H9 (cell line): Measurements from ENCODE around the gene SERPINB10. TPM values are rescaled to one million over a fixed set of nuclear protein-coding genes. Genes with fewer than 3 reads are reported as not detected.

Experiments
- DNase-seq: peaks from one replicate; pipeline ENCODE4 v3.0.0-alpha.2; 2017
- H2AFZ ChIP-seq: one replicate; pipeline ENCODE4 v1.6.1; 2013; ENCODE audit warnings: mild to moderate bottlenecking, low read length, control low read depth, moderate library complexity
- H2AK5ac ChIP-seq: 2 replicates; pipeline ENCODE4 v1.6.1; 2013; ENCODE audit warnings: low read length, control low read depth, mixed read lengths; ENCODE audit not compliant: insufficient read length
- H2BK120ac ChIP-seq: one replicate; pipeline ENCODE4 v1.6.1; 2013; ENCODE audit warnings: low read depth, mild to moderate bottlenecking, low read length, control low read depth, inconsistent platforms; ENCODE audit not compliant: poor library complexity, severe bottlenecking
- H2BK12ac ChIP-seq: 2 replicates; pipeline ENCODE4 v1.6.1; 2013; ENCODE audit warnings: low read length, control low read depth, mixed read lengths, low read depth; ENCODE audit not compliant: insufficient read length
- H2BK15ac ChIP-seq: 2 replicates; pipeline ENCODE4 v1.6.1; 2013; ENCODE audit warnings: low read depth, low read length, control low read depth
- H2BK20ac ChIP-seq: one replicate; pipeline ENCODE4 v1.6.1; 2013; ENCODE audit warnings: low read depth, mild to moderate bottlenecking, low read length, control low read depth, inconsistent platforms; ENCODE audit not compliant: poor library complexity, severe bottlenecking
- H2BK5ac ChIP-seq: 2 replicates; pipeline ENCODE4 v1.6.1; 2013; ENCODE audit warnings: low read length, control low read depth, mixed read lengths; ENCODE audit not compliant: insufficient read length
- H3K14ac ChIP-seq: 2 replicates; pipeline ENCODE4 v1.6.1; 2013; ENCODE audit warnings: low read length, control low read depth; ENCODE audit not compliant: insufficient read depth
- H3K18ac ChIP-seq: 2 replicates; pipeline ENCODE4 v1.6.1; 2013; ENCODE audit warnings: low read depth, mild to moderate bottlenecking, mixed read lengths, low read length, control low read depth; ENCODE audit not compliant: insufficient read length
- H3K23ac ChIP-seq: 2 replicates; pipeline ENCODE4 v1.6.1; 2013; ENCODE audit warnings: low read length, control low read depth, mixed read lengths, low read depth; ENCODE audit not compliant: insufficient read length
- H3K23me2 ChIP-seq: 2 replicates; pipeline ENCODE4 v1.6.1; 2013; ENCODE audit warnings: low read depth, mild to moderate bottlenecking, mixed read lengths, low read length, control low read depth; ENCODE audit not compliant: insufficient read length, poor library complexity, severe bottlenecking
- H3K27ac ChIP-seq: 2 replicates; pipeline ENCODE4 v1.5.1; 2013; ENCODE audit warnings: low read length, control low read depth, mixed read lengths, low read depth; ENCODE audit not compliant: insufficient read length
- H3K27me3 ChIP-seq: 2 replicates; pipeline ENCODE4 v1.6.1; 2013; ENCODE audit warnings: low read length, control low read depth, inconsistent platforms; ENCODE audit not compliant: insufficient read depth
- H3K4ac ChIP-seq: 2 replicates; pipeline ENCODE4 v1.6.1; 2013; ENCODE audit warnings: low read depth, mild to moderate bottlenecking, control low read depth, inconsistent platforms, low read length, moderate library complexity
- H3K4me1 ChIP-seq: 2 replicates; pipeline ENCODE4 v1.6.1; 2013; ENCODE audit warnings: low read length, control low read depth, inconsistent platforms; ENCODE audit not compliant: insufficient read depth
- H3K4me2 ChIP-seq: 2 replicates; pipeline ENCODE4 v1.6.1; 2013; ENCODE audit warnings: low read length, control low read depth, mixed read lengths; ENCODE audit not compliant: insufficient read length, insufficient read depth
- H3K56ac ChIP-seq: 2 replicates; pipeline ENCODE4 v1.6.1; 2013; ENCODE audit warnings: low read depth, mild to moderate bottlenecking, mixed read lengths, low read length, control low read depth; ENCODE audit not compliant: insufficient read length
- H3K79me1 ChIP-seq: 2 replicates; pipeline ENCODE4 v1.6.1; 2013; ENCODE audit warnings: low read depth, mild to moderate bottlenecking, moderate library complexity, low read length, control low read depth, inconsistent platforms; ENCODE audit not compliant: insufficient read depth, poor library complexity, severe bottlenecking
- H3K79me2 ChIP-seq: 2 replicates; pipeline ENCODE4 v1.6.1; 2013; ENCODE audit warnings: low read length, control low read depth, inconsistent platforms; ENCODE audit not compliant: insufficient read depth
- H3K9ac ChIP-seq: 2 replicates; pipeline ENCODE4 v1.6.1; 2013; ENCODE audit warnings: low read length, control low read depth, mixed read lengths; ENCODE audit not compliant: insufficient read length; ENCODE audit errors: extremely low read depth
- H3K9me3 ChIP-seq: one replicate; pipeline ENCODE4 v1.6.1; 2013; ENCODE audit warnings: low read depth, low read length, inconsistent platforms; ENCODE audit not compliant: control insufficient read depth
- H3T11ph ChIP-seq: one replicate; pipeline ENCODE4 v1.6.1; 2013; ENCODE audit warnings: mild to moderate bottlenecking, low read length, control low read depth, inconsistent platforms
- H4K20me1 ChIP-seq: one replicate; pipeline ENCODE4 v1.6.1; 2013; ENCODE audit not compliant: control insufficient read depth, insufficient read length, insufficient read depth
- H4K5ac ChIP-seq: 2 replicates; pipeline ENCODE4 v1.6.1; 2013; ENCODE audit warnings: low read depth, mild to moderate bottlenecking, mixed read lengths, low read length, control low read depth; ENCODE audit not compliant: insufficient read length
- H4K8ac ChIP-seq: replicated peaks from 2 replicates; pipeline ENCODE4 v1.6.1; 2013; ENCODE audit warnings: low read length, control low read depth, mixed read lengths, low read depth; ENCODE audit not compliant: insufficient read length
- H4K91ac ChIP-seq: 2 replicates; pipeline ENCODE4 v1.6.1; 2013; ENCODE audit warnings: low read depth, mild to moderate bottlenecking, moderate library complexity, mixed read lengths, low read length, control low read depth; ENCODE audit not compliant: insufficient read length
- H3K27ac Mint-ChIP-seq, 3 experiments: 2 replicates in 2 of 3; 3 replicates in 1 of 3; pipeline ENCODE4 v1.8.0; 2020 to 2021; ENCODE audit warnings: mixed read lengths in 3 of 3, mild to moderate bottlenecking in 1 of 3, moderate library complexity in 1 of 3
- H3K27me3 Mint-ChIP-seq: 2 replicates; pipeline ENCODE4 v1.8.0; 2021; ENCODE audit warnings: low read depth, mild to moderate bottlenecking, moderate library complexity, mixed read lengths
- H3K36me3 Mint-ChIP-seq, 3 experiments: 2 replicates in 2 of 3; 3 replicates in 1 of 3; pipeline ENCODE4 v1.8.0; 2020 to 2021; ENCODE audit warnings: low read depth in 3 of 3, mixed read lengths in 3 of 3; ENCODE audit not compliant: insufficient read depth in 1 of 3
- H3K4me1 Mint-ChIP-seq, 2 experiments: 2 replicates each; pipeline ENCODE4 v1.8.0; 2020; ENCODE audit warnings: mixed read lengths in 2 of 2
- H3K4me3 Mint-ChIP-seq, 2 experiments: 2 replicates in 1 of 2; 3 replicates in 1 of 2; pipeline ENCODE4 v1.8.0; 2020 to 2021; ENCODE audit warnings: mild to moderate bottlenecking in 2 of 2, mixed read lengths in 2 of 2, moderate library complexity in 1 of 2
- H3K9me3 Mint-ChIP-seq, 2 experiments: 2 replicates in 1 of 2; 3 replicates in 1 of 2; pipeline ENCODE4 v1.8.0; 2020; ENCODE audit warnings: mild to moderate bottlenecking in 2 of 2, mixed read lengths in 2 of 2, moderate library complexity in 1 of 2
- CTCF ChIP-seq: fragments of 200-600 bp; sonication (generic); conservative IDR thresholded peaks from 3 replicates; pipeline ENCODE4 v1.8.0; 2021; ENCODE audit warnings: antibody characterized with exemption, mild to moderate bottlenecking
- WGBS: extraction: QIAGEN DNeasy Blood & Tissue Kit; methylation state at CpG from one replicate; pipeline ENCODE4 v1.1.7; 2013; ENCODE audit warnings: missing lambda C conversion rate, low lambda C conversion rate, mixed read lengths; ENCODE audit not compliant: insufficient read length; ENCODE audit errors: extremely low coverage; 5-methylcytosine and 5-hydroxymethylcytosine counted together
- total RNA-seq: library from RNA; stranded (reverse); gene quantifications from 2 replicates; pipeline ENCODE4 v1.2.1, GENCODE V29; 2021

The SERPINB10 gene
- total RNA-seq, 1 experiment from 2014 or later: not detected

DNA sequence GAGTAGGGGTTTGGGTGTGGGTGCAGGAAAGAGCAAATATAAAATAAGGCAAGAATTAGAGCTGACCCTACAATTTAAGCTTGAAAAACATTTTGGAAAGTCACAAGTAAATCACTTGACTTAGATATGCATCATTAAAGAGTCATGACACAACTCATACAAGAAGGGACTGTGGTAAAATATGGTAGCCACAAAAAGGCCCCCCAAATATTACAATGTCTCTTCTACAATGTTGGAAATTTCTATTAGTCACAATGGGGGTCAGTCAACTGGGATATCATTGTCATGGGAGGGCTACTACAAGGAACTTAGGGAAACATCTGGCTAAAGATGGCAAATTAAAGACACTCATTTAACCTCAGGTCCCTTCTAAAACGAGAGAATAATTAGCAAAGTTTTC, 35.9 kb upstream of the SERPINB10 start:
- H3K79me1 ChIP-seq: no peaks in the 10 kb centered on the region
- no peaks in the 10 kb centered on the region for H3K79me2 ChIP-seq
- no peak overlapping the region for H3K18ac ChIP-seq
- H3T11ph ChIP-seq: no peak overlapping the region
- no peak overlapping the region for H2BK120ac ChIP-seq
- Mint-ChIP-seq H3K4me3 (no peak overlapping the region), H3K27me3 (no peaks in the 10 kb centered on the region), H3K36me3 (no peaks in the 10 kb centered on the region), H3K9me3 (no peaks in the 10 kb centered on the region), H3K27ac (no peak overlapping the region; a peak in 1 of 7 replicates), H3K4me1 (no peaks in the 10 kb centered on the region)
- H2BK20ac ChIP-seq: no peak overlapping the region
- no peak overlapping the region for H2AFZ ChIP-seq
- H3K9me3 ChIP-seq: no peaks in the 10 kb centered on the region
- no peak overlapping the region for H3K4ac ChIP-seq
- H3K27me3 ChIP-seq: no peaks in the 10 kb centered on the region
- no peaks in the 10 kb centered on the region for H3K23me2 ChIP-seq
- no peak overlapping the region for H4K8ac ChIP-seq
- H3K9ac ChIP-seq: no peak overlapping the region
- H3K4me2 ChIP-seq: no peak overlapping the region
- H4K91ac ChIP-seq: no peak overlapping the region
- H3K56ac ChIP-seq: no peak overlapping the region
- no peak for DNase-seq
- no peak overlapping the region for H2AK5ac ChIP-seq
- H2BK5ac ChIP-seq: no peak overlapping the region
- H3K14ac ChIP-seq: no peak overlapping the region
- no peaks in the 10 kb centered on the region for H4K20me1 ChIP-seq
- H2BK15ac ChIP-seq: no peak overlapping the region
- H2BK12ac ChIP-seq: no peak overlapping the region
- no peak overlapping the region for H3K27ac ChIP-seq
- no peaks in the 10 kb centered on the region for H3K4me1 ChIP-seq
- no peak for TF ChIP-seq CTCF
- H3K23ac ChIP-seq: no peak overlapping the region
- H4K5ac ChIP-seq: no peak overlapping the region
- WGBS: no CpG with 5 or more reads among the region's 1 CpG
